Body of pancreas (tissue), 4 donors: ENCODE measurements around the gene ARHGAP44.

Experiments
- POLR2A ChIP-seq, 3 donors: fragments of 450-650 bp; IDR thresholded peaks; one replicate each; pipeline ENCODE4 v1.6.1; 2016; ENCODE audit warnings: antibody characterized with exemption in 3 of 3, mild to moderate bottlenecking in 2 of 3
- TF ChIP-seq, protein P1 (sequence below), 7 experiments: fragments of 450-650 bp in 4 of 7; fragments of 200-600 bp in 3 of 7; sonication (generic) in 3 of 7; IDR thresholded peaks; one replicate each; pipeline ENCODE4 v1.5.1; 2016 to 2019; ENCODE audit warnings: antibody characterized with exemption in 7 of 7

DNA sequence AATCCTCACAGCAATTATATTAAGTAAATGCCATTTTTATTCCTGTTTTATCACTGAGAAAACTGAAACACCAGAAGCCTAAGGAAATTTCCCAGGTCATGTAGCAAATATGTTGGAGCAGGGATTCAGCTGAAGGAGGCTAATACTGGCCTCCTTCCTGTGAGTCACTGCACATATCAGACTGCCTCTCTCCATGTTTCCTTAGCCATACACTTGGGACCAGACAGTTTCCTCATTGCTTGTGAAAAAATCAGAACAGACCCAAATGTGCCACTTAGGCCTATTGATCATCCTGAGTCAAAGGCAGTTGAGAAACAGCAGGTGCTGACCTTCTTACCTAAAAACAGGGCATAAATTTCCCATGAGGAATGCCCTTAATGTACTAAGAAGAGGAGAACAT, 247.5 kb downstream of the ARHGAP44 start:
- TF ChIP-seq, protein P1, sequence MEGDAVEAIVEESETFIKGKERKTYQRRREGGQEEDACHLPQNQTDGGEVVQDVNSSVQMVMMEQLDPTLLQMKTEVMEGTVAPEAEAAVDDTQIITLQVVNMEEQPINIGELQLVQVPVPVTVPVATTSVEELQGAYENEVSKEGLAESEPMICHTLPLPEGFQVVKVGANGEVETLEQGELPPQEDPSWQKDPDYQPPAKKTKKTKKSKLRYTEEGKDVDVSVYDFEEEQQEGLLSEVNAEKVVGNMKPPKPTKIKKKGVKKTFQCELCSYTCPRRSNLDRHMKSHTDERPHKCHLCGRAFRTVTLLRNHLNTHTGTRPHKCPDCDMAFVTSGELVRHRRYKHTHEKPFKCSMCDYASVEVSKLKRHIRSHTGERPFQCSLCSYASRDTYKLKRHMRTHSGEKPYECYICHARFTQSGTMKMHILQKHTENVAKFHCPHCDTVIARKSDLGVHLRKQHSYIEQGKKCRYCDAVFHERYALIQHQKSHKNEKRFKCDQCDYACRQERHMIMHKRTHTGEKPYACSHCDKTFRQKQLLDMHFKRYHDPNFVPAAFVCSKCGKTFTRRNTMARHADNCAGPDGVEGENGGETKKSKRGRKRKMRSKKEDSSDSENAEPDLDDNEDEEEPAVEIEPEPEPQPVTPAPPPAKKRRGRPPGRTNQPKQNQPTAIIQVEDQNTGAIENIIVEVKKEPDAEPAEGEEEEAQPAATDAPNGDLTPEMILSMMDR (IDR thresholded peaks at IDR 0.05): no peak
- TF ChIP-seq POLR2A (IDR thresholded peaks at IDR 0.05): no peak
